ENCODE measurements around the gene TMEM72.

The TMEM72 gene

GRCh38 chr10:44969854-44970253, 58.7 kb downstream of the TMEM72 start:
- no peak for DNase-seq

- no peak for DNase-seq
Measured at GRCh38 chr10:44970812-44971395, 59.8 kb downstream of the TMEM72 start.

DNA sequence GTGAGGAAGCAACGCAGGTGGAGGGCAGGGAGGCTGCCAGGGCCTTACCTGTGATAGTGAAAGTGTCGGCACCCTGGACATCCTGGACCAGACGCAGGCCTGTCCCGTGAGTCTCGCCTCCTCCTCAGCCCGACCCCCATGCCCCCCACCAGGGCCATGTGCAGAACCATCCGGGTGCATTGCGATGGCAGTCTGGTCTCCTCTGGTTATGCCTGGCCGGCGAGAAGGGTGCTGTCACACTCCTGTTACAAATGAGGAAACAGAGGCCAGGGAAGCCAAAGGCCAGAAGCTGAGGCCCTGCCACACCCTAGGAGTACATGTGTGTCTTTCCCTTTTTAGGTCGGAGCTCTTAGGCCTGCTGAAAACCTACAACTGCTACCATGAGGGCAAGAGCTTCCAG, 60.3 kb downstream of the TMEM72 start:
- DNase-seq, result no peak

DNA sequence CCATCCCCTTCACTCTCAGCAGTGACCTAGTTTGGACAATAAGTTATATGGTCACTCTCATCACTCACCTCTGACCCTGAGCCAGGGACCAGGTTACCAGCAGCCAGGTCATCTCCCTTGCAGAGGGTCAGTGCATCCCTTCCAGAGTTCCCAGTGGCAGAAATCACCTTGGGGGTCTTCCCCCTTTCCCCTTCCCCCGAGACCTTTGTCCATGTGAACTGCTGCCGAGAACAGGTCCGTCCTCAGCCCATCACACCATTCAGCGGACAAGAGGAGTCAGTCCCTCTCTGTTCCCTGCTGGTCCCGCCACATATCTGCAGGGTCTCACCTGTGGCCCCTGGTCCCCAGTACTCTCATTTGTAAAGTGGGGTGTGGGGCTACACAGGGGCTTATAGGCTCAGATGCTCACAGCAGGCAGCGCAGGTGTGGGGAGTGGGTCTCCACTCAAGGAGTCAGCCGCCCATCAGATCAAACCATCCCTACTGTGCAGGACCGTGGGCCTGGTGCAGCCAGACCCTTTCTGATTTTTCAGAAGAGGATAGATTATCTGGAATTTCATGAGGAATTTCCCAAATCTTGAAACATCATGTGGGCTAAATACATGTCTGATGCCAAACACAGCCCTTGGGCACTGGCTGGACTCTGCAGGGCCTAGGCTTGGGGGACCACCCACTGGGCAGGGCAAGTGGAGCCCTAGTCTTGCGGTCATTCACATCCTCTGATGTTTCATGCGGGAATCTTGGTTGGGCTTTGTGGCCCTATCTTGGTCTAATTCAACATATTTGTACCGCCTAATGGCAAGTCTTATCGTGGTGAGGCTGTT, 61.0 kb downstream of the TMEM72 start:
- no peak for DNase-seq

DNA sequence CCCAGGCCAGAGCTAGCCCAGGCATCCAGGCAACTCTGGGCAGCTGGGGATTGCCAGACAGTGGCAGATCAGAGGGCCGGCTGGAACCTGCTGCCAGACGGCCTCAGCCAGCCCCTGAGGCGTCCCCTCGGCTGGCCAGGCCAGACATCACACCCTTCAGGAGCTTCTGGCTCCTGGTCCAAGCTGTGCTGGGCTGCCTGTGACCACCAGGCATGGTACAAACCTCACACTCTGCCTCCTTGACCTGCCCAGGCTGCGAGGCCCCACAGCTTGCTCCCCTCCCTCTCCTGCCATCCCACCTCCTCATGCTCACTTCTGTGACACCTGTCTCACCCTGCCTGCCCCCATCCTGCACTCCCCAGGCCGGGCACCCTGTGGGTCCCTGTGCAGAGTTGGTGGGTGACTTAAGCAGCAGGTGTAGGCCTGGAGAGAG, 61.8 kb downstream of the TMEM72 start:
- no peak for DNase-seq

DNA sequence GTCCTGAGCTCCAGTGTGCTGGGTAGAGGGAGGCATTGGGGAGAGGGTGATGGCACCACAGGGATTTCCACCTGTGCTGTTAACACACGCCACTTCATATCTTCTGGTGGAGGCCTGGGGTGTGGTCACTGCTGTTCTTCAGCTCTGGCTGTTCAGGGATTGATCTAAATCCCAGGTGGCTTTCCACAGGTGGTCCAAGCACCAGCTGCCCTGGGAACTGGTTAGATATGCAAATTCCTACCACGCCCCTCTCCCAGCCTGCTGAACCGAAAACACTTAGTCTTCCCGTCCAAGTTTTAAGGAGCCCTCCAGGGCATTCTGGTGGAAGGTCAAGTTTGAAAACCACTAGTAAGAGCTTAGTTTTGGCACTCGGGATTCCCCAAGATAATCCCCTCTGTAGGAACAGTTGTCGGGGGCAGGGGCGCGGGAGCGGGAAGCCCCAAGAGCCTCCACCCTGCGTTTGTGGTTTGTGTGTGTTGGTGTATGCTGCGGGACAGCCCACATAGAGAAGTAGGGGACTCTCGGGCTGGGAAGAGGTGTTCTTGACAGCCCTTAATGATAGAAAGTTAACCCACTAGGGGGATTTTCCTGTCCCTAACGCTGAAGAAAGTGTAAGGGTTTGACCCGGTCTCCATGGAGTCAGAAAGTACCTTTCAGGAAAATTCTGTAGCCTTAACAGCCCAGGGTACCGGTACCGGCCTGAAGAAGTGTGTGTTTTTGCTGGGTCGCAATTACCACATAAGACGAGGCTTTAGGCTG, 62.4 kb downstream of the TMEM72 start:
- DNase-seq, result no peak

- DNase-seq, result no peak
Measured at GRCh38 chr10:44974082-44974627, 63.0 kb downstream of the TMEM72 start.

GRCh38 chr10:44974628-44975430, 63.7 kb downstream of the TMEM72 start:
- peak; percentile 55 to 73 for DNase-seq

DNA sequence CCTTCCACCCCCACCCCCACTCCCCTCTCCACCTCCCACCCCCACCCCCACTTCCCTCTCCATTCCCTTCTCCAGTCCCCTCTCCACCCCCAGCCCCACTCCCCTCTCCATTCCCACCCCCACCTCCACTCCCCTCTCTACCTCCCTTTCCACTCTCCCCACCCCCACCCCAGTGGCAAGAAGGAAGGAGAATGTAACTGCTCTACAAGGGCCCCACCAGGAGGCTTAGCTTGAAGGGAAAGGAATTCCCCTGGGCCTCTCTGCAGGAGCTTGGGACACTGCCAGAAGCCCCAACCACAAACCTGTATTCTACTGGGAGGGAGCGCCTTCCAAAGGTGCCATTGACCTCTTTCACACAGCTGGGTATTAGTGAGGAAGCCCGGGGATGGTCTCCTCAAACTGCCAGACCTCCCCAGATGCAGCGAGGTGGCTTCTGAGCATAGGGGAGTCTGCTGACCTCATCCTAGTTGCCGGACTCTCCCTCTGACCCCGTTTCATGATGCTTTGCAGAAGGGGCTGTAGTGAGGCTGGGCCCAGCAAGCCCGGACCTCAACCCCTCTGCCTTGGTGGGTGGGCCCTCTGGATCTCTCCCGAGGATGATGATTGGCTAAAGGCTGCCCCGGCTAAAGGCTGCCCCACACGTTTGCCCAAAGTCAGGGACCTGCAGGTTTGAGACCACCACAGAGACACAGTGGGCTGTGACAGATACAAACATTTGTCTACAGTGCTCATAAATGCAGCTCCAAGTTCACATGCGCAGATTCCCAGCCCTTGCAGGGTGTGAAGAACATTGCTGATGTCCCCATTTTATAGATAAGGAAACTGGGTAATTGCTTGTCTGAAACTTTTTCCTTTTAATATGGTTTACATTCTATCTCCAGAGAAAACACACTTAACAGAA, 64.5 kb downstream of the TMEM72 start:
- DNase-seq, result no peak

DNA sequence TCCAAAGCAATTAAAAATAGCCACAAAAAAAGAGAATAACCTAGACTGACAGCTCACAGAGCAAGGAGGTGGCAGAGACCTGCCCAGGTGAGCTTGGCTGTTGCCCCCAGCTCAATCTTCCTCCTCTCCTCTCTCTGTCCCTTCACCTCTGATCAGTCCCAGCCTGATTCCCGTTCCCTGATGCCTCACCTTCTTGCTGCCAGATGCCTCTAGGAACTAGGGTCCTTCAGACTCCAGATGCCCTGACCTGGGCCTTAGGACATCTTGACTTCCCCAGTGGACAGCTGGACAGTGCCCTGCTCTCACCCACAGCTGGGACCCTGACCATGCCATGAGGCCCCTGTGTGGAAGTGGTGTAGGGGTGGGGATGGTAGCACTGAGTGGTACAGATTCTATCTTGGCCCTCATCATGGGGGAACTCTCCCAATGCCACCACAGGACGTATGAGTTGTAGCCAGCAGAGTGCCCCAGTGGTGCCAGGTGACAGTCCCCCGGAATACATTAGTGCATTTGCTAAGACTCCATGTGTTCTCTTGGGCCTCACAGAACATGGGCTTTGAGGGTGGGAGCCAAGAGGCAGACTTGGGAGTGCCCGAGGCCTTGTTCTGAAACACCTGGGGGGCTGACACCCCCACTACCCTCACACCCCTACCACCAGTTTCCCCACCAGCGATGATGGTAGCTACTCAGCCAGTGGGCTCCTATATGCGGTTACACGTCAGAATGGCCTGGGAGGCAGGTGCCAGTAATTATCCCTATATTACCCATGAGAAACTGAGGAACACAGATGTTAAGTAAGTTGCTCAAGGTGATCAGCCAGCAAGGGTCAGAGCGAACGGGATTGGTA, 65.4 kb downstream of the TMEM72 start:
- DNase-seq, result no peak

GRCh38 chr10:44977287-44978212, 66.4 kb downstream of the TMEM72 start:
- no peak for DNase-seq

DNA sequence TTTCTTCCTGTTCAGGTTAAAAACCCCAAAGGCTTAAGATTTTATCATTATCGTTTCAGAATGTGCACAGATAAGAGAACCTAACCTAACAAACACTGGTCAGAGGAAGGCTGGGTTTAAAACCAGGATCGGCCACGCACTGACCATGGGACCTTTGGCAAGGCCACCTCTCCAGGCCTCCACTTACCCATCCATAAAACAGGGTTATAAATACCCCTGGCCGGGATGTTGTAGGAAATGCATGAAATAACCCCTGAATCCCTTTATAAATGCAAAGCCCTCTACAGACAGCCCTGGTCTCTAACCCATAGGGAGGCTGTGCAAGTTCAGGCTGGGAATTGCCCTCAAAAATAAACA, 67.1 kb downstream of the TMEM72 start:
- no peak for DNase-seq

GRCh38 chr10:44978570-44979280, 67.6 kb downstream of the TMEM72 start, which contains the start of gene DEPP1:
Gene DEPP1, minus strand, starts transcription at chr10:44978809. Its CDS starts 779 bp downstream, at chr10:44978030.
- no peak for DNase-seq

GRCh38 chr10:44979281-44980191, 68.4 kb downstream of the TMEM72 start:
- DNase-seq, result no peak

GRCh38 chr10:44980309-44981171, 69.4 kb downstream of the TMEM72 start:
- DNase-seq, result no peak

Data from stimulated activated CD4-positive, alpha-beta T cell treated with anti-CD3 and anti-CD28 coated beads, Interleukin-2, amount 100 ng/mL, for 48 hours (primary cell).